HG03457 (cell line): ENCODE measurements around the gene KIAA1217.

Experiments used
- ATAC-seq: cut with Tn5 transposase; IDR thresholded peaks from one replicate; pipeline ENCODE4 v1.9.1; 2021; ENCODE audit warnings: moderate number of reproducible peaks; ENCODE audit not compliant: unreplicated experiment

KIAA1217 gene

GRCh38 chr10:24488631-24489030, 279.7 kb downstream of the KIAA1217 start:
- ATAC-seq: no peak

- ATAC-seq: no peak
Observed at GRCh38 chr10:24493165-24493564, 284.2 kb downstream of the KIAA1217 start.

- no peak for ATAC-seq
Observed at GRCh38 chr10:24494236-24494635, 285.3 kb downstream of the KIAA1217 start.

GRCh38 chr10:24494777-24495176, 285.8 kb downstream of the KIAA1217 start:
- no peak for ATAC-seq

- no peak for ATAC-seq
Observed at GRCh38 chr10:24495666-24496460, 286.9 kb downstream of the KIAA1217 start.

- no peak for ATAC-seq
Observed at GRCh38 chr10:24496906-24497305, 288.0 kb downstream of the KIAA1217 start.

GRCh38 chr10:24501056-24501711, 292.2 kb downstream of the KIAA1217 start:
- no peak for ATAC-seq

- no peak for ATAC-seq
Observed at GRCh38 chr10:24502006-24502405, 293.1 kb downstream of the KIAA1217 start.

- ATAC-seq: no peak
Observed at GRCh38 chr10:24502801-24503460, 294.0 kb downstream of the KIAA1217 start.

- ATAC-seq: no peak
Observed at GRCh38 chr10:24503461-24504320, 294.8 kb downstream of the KIAA1217 start.

GRCh38 chr10:24505759-24506158, 296.8 kb downstream of the KIAA1217 start:
- no peak for ATAC-seq

GRCh38 chr10:24513155-24513554, 304.2 kb downstream of the KIAA1217 start:
- ATAC-seq: no peak

- no peak for ATAC-seq
Observed at GRCh38 chr10:24515481-24515880, 306.5 kb downstream of the KIAA1217 start.

GRCh38 chr10:24518411-24518810, 309.5 kb downstream of the KIAA1217 start:
- no peak for ATAC-seq

- ATAC-seq: no peak
Observed at GRCh38 chr10:24518981-24519597, 310.2 kb downstream of the KIAA1217 start.

- no peak for ATAC-seq
Observed at GRCh38 chr10:24519950-24520349, 311.0 kb downstream of the KIAA1217 start.

GRCh38 chr10:24524314-24524713, 315.4 kb downstream of the KIAA1217 start:
- ATAC-seq: no peak

- no peak for ATAC-seq
Observed at GRCh38 chr10:24526085-24526649, 317.2 kb downstream of the KIAA1217 start.

GRCh38 chr10:24528946-24529345, 320.0 kb downstream of the KIAA1217 start:
- no peak for ATAC-seq

- no peak for ATAC-seq
Observed at GRCh38 chr10:24531439-24531838, 322.5 kb downstream of the KIAA1217 start.
